ENCODE results near the gene RNF224. TPM values are rescaled to one million over a fixed set of nuclear protein-coding genes. Genes with fewer than 3 reads are reported as not detected.
"Not testable (repeated sequence)": the region's sequence is repeated elsewhere in the genome, so short reads cannot be mapped to it uniquely, and the experiment has no call there.

RNF224 gene
- total and polyA plus RNA-seq, 9 donors: 0.68 to 7.4 (median 2.6) TPM; not detected in 1

GRCh38 chr9:137241490-137242268 is 14.4 kb downstream of the RNF224 start:
- no peaks in the 10 kb centered on the region for H3K9me3 ChIP-seq (replicated peaks; ENCODE audit: control insufficient read depth, low read depth, low read length)
- WGBS (ENCODE audit: insufficient coverage): 1% methylated on average over 66 of the region's 83 CpGs
- H3K36me3 ChIP-seq (ENCODE audit: control insufficient read depth, insufficient read depth, low read length): peaks cover 25% of the 10 kb centered on the region
- H3K4me3 ChIP-seq (ENCODE audit: low read length): peak overlapping the region; percentile 68
- peak overlapping the region; percentile 79 for H3K27ac ChIP-seq (ENCODE audit: low read length)
- DNase-seq: peak; percentile 54
- peaks cover 68% of the 10 kb centered on the region for H3K4me1 ChIP-seq (ENCODE audit: control insufficient read depth, insufficient read depth, low read length)
- H3K27me3 ChIP-seq (ENCODE audit: control insufficient read depth, insufficient read depth, low read length): no peaks in the 10 kb centered on the region

DNA sequence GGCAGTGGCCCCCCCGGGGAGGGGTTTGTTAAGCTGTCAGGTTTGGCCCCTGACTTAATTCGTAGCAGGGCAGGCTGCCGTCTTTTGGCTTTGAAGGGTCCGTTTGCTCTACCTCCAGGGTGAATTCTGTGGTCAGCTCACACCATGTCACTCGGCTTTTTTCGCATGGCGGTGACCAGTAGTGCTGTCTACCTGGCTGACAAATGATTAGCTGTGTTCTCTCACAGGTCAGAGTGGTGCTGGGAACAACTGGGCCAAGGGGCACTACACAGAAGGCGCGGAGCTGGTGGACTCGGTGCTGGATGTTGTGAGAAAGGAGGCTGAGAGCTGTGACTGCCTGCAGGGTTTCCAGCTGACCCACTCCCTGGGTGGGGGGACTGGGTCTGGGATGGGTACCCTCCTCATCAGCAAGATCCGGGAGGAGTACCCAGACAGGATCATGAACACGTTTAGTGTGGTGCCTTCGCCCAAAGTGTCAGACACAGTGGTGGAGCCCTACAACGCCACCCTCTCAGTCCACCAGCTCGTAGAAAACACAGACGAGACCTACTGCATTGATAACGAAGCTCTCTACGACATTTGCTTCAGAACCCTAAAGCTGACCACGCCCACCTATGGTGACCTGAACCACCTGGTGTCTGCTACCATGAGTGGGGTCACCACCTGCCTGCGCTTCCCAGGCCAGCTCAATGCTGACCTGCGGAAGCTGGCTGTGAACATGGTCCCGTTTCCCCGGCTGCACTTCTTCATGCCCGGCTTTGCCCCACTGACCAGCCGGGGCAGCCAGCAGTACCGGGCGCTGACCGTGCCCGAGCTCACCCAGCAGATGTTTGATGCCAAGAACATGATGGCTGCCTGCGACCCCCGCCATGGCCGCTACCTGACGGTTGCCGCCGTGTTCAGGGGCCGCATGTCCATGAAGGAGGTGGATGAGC is 15.2 kb downstream of the RNF224 start:
- no peak for DNase-seq
- H3K9me3 ChIP-seq (replicated peaks; ENCODE audit: control insufficient read depth, low read depth, low read length): no peaks in the 10 kb centered on the region
- H3K36me3 ChIP-seq (ENCODE audit: control insufficient read depth, insufficient read depth, low read length): peaks cover 25% of the 10 kb centered on the region
- peaks cover 68% of the 10 kb centered on the region for H3K4me1 ChIP-seq (ENCODE audit: control insufficient read depth, insufficient read depth, low read length)
- 78% methylated on average over 35 of the region's 36 CpGs for WGBS (ENCODE audit: insufficient coverage)
- H3K27me3 ChIP-seq (ENCODE audit: control insufficient read depth, insufficient read depth, low read length): no peaks in the 10 kb centered on the region
- H3K4me3 ChIP-seq (ENCODE audit: low read length): peak overlapping the region; percentile 68
- peak overlapping the region; percentile 23 for H3K27ac ChIP-seq (ENCODE audit: low read length)

DNA sequence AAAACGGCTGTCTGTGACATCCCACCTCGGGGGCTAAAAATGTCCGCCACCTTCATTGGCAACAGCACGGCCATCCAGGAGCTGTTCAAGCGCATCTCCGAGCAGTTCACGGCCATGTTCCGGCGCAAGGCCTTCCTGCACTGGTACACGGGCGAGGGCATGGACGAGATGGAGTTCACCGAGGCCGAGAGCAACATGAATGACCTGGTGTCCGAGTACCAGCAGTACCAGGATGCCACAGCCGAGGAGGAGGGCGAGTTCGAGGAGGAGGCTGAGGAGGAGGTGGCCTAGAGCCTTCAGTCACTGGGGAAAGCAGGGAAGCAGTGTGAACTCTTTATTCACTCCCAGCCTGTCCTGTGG is 15.9 kb downstream of the RNF224 start:
- peaks cover 25% of the 10 kb centered on the region for H3K36me3 ChIP-seq (ENCODE audit: control insufficient read depth, insufficient read depth, low read length)
- H3K27ac ChIP-seq (ENCODE audit: low read length); DNase-seq; H3K27me3 ChIP-seq (ENCODE audit: control insufficient read depth, insufficient read depth, low read length); H3K4me3 ChIP-seq (ENCODE audit: low read length); H3K9me3 ChIP-seq (replicated peaks; ENCODE audit: control insufficient read depth, low read depth, low read length): not testable (repeated sequence)
- WGBS (ENCODE audit: insufficient coverage): 93% methylated on average over 7 of the region's 18 CpGs
- peaks cover 65% of the 10 kb centered on the region for H3K4me1 ChIP-seq (ENCODE audit: control insufficient read depth, insufficient read depth, low read length)

- 63% methylated on average over 10 of the region's 15 CpGs for WGBS (ENCODE audit: insufficient coverage)
- H3K9me3 ChIP-seq (replicated peaks; ENCODE audit: control insufficient read depth, low read depth, low read length): no peaks in the 10 kb centered on the region
- H3K27me3 ChIP-seq (ENCODE audit: control insufficient read depth, insufficient read depth, low read length): no peaks in the 10 kb centered on the region
- H3K4me3 ChIP-seq (ENCODE audit: low read length): no peak overlapping the region
- H3K36me3 ChIP-seq (ENCODE audit: control insufficient read depth, insufficient read depth, low read length): peaks cover 25% of the 10 kb centered on the region
- H3K4me1 ChIP-seq (ENCODE audit: control insufficient read depth, insufficient read depth, low read length): peaks cover 59% of the 10 kb centered on the region
- DNase-seq: no peak
- no peak overlapping the region for H3K27ac ChIP-seq (ENCODE audit: low read length)
These were observed 16.6 kb downstream of the RNF224 start for GRCh38 chr9:137243626-137244485.

DNA sequence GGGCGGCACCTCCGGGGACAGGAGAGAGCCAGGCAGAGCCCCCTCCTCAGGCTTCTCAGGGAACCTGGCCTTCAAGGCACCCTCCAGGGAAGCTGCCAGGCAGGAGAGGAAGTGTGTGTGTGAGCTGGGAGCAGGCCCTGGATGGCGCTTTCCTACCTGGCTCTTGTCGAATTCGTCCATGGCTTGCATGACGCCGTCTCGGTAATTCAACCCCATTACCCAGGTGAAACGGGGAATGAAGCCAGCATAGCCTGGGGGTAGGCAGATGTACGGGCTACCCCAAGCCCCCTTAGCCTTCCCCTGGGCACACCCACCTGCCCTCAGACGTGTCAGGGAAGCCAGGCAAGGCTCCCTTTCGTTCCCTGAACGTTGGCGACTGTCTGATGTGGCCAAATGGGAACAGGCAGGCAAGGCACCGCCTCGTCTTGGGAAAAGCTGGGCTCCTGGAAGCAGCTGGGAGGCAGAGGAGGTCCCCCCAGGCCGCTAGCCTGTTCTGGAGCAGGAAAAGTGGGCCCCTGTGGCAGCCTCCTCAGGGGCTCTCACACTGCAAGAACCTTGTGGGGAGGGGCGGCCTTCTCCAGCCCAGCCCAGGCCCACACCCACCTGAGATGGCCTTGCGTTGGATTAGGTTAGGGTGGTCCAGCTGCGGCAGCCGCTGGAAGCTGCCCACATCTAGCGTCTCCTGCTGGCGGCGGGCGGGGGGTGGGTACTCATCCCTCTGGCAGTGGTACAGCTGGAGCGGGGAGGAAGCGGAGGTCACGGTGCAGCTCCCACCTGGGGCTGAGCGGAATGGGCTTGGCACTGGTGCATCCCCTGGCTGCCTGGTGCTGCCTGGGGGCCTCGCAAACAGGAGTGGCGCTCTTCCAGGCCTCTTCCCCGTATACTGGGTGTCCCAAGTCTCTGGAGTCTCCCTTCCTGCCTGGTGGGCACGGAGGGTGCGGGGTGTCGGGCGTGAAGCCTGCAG is 17.5 kb downstream of the RNF224 start:
- WGBS (ENCODE audit: insufficient coverage): 42% methylated on average over 29 of the region's 36 CpGs
- H3K36me3 ChIP-seq (ENCODE audit: control insufficient read depth, insufficient read depth, low read length): peaks cover 25% of the 10 kb centered on the region
- no peak overlapping the region for H3K4me3 ChIP-seq (ENCODE audit: low read length)
- no peaks in the 10 kb centered on the region for H3K27me3 ChIP-seq (ENCODE audit: control insufficient read depth, insufficient read depth, low read length)
- no peak overlapping the region for H3K27ac ChIP-seq (ENCODE audit: low read length)
- DNase-seq: no peak
- H3K9me3 ChIP-seq (replicated peaks; ENCODE audit: control insufficient read depth, low read depth, low read length): no peaks in the 10 kb centered on the region
- H3K4me1 ChIP-seq (ENCODE audit: control insufficient read depth, insufficient read depth, low read length): peaks cover 50% of the 10 kb centered on the region

DNA sequence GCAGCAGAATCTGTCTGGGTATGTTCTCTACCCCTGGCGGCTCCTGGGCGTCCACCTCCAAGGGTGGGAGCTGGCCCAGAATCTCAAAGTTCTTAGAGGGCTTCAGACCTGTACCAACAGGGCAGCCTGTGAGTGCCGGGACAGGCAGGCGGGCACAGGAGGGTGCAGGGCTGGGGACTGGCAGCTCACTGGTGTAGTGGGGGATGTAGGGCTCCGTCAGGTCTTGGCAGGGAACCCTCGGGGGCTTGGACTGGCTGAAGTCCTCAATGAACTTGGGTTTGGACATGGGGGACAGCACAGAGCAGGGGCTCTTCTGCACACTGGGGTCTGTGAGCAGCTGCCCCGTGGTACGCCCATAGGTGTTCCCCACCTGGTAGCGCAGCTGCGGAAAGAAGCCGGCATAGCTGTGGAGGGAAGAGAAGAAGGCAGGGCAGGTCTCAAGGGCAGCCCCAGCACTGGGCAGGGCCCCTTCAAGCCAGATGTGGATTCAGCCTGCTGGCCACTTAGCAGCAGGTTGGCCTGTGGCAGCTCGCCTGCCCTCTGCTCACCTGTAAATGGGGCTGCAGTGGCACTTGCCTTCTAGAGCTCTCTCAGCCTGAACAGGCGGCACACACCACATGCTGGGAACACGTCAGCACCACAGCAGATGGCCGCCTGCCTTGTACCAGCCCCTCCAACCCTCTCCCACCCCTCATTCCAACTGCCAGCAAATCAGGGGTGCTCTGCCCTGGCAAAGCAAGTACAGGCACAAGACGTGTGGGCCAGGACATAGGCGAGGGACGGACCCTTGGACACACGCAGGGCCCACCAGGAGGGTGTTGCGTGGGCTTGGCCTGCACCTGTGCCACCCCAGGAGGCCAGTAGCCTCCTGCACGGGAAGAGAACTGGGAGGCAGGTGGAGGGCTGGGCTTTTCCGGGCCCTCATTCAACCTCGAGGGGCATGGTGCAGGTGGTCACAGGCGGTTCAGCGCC is 18.4 kb downstream of the RNF224 start:
- 82% methylated on average over 24 of the region's 25 CpGs for WGBS (ENCODE audit: insufficient coverage)
- H3K9me3 ChIP-seq (replicated peaks; ENCODE audit: control insufficient read depth, low read depth, low read length): no peaks in the 10 kb centered on the region
- peaks cover 55% of the 10 kb centered on the region for H3K4me1 ChIP-seq (ENCODE audit: control insufficient read depth, insufficient read depth, low read length)
- peaks cover 25% of the 10 kb centered on the region for H3K36me3 ChIP-seq (ENCODE audit: control insufficient read depth, insufficient read depth, low read length)
- no peak for DNase-seq
- H3K27me3 ChIP-seq (ENCODE audit: control insufficient read depth, insufficient read depth, low read length): no peaks in the 10 kb centered on the region
- no peak overlapping the region for H3K27ac ChIP-seq (ENCODE audit: low read length)
- no peak overlapping the region for H3K4me3 ChIP-seq (ENCODE audit: low read length)

- Histone ChIP-seq H3K27ac (ENCODE audit: low read length) (peak overlapping the region; percentile 40), H3K27me3 (ENCODE audit: control insufficient read depth, insufficient read depth, low read length) (no peaks in the 10 kb centered on the region), H3K36me3 (ENCODE audit: control insufficient read depth, insufficient read depth, low read length) (peaks cover 19% of the 10 kb centered on the region), H3K4me3 (ENCODE audit: low read length) (no peak overlapping the region), H3K9me3 (replicated peaks; ENCODE audit: control insufficient read depth, low read depth, low read length) (no peaks in the 10 kb centered on the region), H3K4me1 (ENCODE audit: control insufficient read depth, insufficient read depth, low read length) (peaks cover 53% of the 10 kb centered on the region)
- WGBS (ENCODE audit: insufficient coverage): 41% methylated on average over 17 of the region's 20 CpGs
- no peak for DNase-seq
These were observed 20.0 kb downstream of the RNF224 start for GRCh38 chr9:137247135-137247915.

GRCh38 chr9:137247916-137248175 is 20.5 kb downstream of the RNF224 start:
- Histone ChIP-seq H3K27ac (ENCODE audit: low read length) (peak overlapping the region; percentile 40), H3K4me1 (ENCODE audit: control insufficient read depth, insufficient read depth, low read length) (peaks cover 48% of the 10 kb centered on the region), H3K36me3 (ENCODE audit: control insufficient read depth, insufficient read depth, low read length) (peaks cover 14% of the 10 kb centered on the region), H3K27me3 (ENCODE audit: control insufficient read depth, insufficient read depth, low read length) (no peaks in the 10 kb centered on the region), H3K4me3 (ENCODE audit: low read length) (no peak overlapping the region), H3K9me3 (replicated peaks; ENCODE audit: control insufficient read depth, low read depth, low read length) (no peaks in the 10 kb centered on the region)
- no peak for DNase-seq
- 60% methylated on average over 2 of the region's 6 CpGs for WGBS (ENCODE audit: insufficient coverage)
